ENCODE data around the gene TMC7. TPM values are rescaled to one million over a fixed set of nuclear protein-coding genes. Genes with fewer than 3 reads are reported as not detected.

The TMC7 gene
- total and polyA plus RNA-seq, 2 of the 13 experiments (the other 11 are each of a cell fraction or from before 2014, with no cell fraction given), result 1.2 to 5.1 TPM

DNA sequence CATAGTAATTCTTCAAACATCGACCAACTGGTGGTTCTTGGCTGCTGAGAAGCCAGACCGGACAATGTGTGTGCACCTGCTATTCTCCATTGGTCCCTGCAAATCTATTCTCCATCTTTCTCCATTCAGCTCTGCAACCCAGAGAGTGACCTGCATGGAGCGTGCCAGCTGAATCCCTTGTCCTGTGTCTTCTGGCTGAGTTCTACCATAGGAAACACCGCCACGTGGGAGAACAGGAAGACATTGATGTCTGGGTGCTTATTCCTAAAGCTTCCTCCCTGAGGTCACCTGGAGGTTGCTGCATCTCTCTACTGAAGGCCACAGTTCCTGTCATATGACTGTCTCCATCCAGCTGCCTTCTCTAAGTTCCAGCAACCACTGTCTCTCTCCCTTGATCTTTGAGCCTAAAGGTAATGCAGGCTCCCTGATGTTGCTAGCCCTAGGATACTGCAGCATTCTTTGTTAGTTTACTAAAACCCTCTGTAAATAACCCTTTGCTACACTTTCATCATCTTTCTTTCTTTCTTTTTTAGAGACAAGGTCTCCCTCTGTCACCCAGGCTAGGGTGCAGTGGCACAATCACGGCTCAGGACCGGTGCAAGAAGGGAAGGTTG lies 46.9 kb upstream of the TMC7 start (continued):
- TF ChIP-seq SUZ12 (IDR thresholded peaks at IDR 0.05; ENCODE audit: low read depth, low read length), result no peak
- TF ChIP-seq TRAFD1 (CRISPR knock-in tag; IDR thresholded peaks at IDR 0.05; ENCODE audit: borderline replicate concordance), result no peak; the same call in 1 of the 2 replicates
- TF ChIP-seq, protein P1, sequence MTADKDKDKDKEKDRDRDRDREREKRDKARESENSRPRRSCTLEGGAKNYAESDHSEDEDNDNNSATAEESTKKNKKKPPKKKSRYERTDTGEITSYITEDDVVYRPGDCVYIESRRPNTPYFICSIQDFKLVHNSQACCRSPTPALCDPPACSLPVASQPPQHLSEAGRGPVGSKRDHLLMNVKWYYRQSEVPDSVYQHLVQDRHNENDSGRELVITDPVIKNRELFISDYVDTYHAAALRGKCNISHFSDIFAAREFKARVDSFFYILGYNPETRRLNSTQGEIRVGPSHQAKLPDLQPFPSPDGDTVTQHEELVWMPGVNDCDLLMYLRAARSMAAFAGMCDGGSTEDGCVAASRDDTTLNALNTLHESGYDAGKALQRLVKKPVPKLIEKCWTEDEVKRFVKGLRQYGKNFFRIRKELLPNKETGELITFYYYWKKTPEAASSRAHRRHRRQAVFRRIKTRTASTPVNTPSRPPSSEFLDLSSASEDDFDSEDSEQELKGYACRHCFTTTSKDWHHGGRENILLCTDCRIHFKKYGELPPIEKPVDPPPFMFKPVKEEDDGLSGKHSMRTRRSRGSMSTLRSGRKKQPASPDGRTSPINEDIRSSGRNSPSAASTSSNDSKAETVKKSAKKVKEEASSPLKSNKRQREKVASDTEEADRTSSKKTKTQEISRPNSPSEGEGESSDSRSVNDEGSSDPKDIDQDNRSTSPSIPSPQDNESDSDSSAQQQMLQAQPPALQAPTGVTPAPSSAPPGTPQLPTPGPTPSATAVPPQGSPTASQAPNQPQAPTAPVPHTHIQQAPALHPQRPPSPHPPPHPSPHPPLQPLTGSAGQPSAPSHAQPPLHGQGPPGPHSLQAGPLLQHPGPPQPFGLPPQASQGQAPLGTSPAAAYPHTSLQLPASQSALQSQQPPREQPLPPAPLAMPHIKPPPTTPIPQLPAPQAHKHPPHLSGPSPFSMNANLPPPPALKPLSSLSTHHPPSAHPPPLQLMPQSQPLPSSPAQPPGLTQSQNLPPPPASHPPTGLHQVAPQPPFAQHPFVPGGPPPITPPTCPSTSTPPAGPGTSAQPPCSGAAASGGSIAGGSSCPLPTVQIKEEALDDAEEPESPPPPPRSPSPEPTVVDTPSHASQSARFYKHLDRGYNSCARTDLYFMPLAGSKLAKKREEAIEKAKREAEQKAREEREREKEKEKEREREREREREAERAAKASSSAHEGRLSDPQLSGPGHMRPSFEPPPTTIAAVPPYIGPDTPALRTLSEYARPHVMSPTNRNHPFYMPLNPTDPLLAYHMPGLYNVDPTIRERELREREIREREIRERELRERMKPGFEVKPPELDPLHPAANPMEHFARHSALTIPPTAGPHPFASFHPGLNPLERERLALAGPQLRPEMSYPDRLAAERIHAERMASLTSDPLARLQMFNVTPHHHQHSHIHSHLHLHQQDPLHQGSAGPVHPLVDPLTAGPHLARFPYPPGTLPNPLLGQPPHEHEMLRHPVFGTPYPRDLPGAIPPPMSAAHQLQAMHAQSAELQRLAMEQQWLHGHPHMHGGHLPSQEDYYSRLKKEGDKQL (CRISPR knock-in tag; IDR thresholded peaks at IDR 0.05; ENCODE audit: low read depth), result 0 out of 2 replicates have a peak, but pooled peaks have one; percentile 18
- TF ChIP-seq ZNF329 (CRISPR knock-in tag; IDR thresholded peaks at IDR 0.05; ENCODE audit: low read depth), result no peak
- peak; percentile 97 for TF ChIP-seq PITX1 (CRISPR knock-in tag; IDR thresholded peaks at IDR 0.05)
- peak; percentile 71 for TF ChIP-seq HOXA3 (CRISPR knock-in tag; IDR thresholded peaks at IDR 0.05)
- TF ChIP-seq ZFY (CRISPR knock-in tag; IDR thresholded peaks at IDR 0.05), result peak; percentile 47; the same call in 1 of the 2 replicates
- TF ChIP-seq, protein P2, sequence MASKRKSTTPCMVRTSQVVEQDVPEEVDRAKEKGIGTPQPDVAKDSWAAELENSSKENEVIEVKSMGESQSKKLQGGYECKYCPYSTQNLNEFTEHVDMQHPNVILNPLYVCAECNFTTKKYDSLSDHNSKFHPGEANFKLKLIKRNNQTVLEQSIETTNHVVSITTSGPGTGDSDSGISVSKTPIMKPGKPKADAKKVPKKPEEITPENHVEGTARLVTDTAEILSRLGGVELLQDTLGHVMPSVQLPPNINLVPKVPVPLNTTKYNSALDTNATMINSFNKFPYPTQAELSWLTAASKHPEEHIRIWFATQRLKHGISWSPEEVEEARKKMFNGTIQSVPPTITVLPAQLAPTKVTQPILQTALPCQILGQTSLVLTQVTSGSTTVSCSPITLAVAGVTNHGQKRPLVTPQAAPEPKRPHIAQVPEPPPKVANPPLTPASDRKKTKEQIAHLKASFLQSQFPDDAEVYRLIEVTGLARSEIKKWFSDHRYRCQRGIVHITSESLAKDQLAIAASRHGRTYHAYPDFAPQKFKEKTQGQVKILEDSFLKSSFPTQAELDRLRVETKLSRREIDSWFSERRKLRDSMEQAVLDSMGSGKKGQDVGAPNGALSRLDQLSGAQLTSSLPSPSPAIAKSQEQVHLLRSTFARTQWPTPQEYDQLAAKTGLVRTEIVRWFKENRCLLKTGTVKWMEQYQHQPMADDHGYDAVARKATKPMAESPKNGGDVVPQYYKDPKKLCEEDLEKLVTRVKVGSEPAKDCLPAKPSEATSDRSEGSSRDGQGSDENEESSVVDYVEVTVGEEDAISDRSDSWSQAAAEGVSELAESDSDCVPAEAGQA (IDR thresholded peaks at IDR 0.05; ENCODE audit: low read depth), result no peak
- TF ChIP-seq, protein P2 (CRISPR knock-in tag; IDR thresholded peaks at IDR 0.05; ENCODE audit: borderline replicate concordance), result no peak
- TF ChIP-seq ZNF629 (CRISPR knock-in tag; conservative IDR thresholded peaks at IDR 0.05), result 0 out of 2 replicates have a peak, but pooled peaks have one; percentile 15
- no peak for TF ChIP-seq FOXM1 (CRISPR knock-in tag; IDR thresholded peaks at IDR 0.05)
- TF ChIP-seq GFI1 (CRISPR knock-in tag; IDR thresholded peaks at IDR 0.05; ENCODE audit: borderline replicate concordance), result peak; percentile 42; the same call in 1 of the 2 replicates
- no peak for TF ChIP-seq ZNF180 (CRISPR knock-in tag; IDR thresholded peaks at IDR 0.05; ENCODE audit: borderline replicate concordance, low read depth)
- TF ChIP-seq ZNF446 (CRISPR knock-in tag; IDR thresholded peaks at IDR 0.05), result no peak
- no peak for TF ChIP-seq NFKB2 (CRISPR knock-in tag; IDR thresholded peaks at IDR 0.05; ENCODE audit: borderline replicate concordance)
- TF ChIP-seq HDAC1 (CRISPR knock-in tag; IDR thresholded peaks at IDR 0.05), result peak; percentile 77
